GM20431 (cell line): Measurements from ENCODE around the gene SLC66A1.

Source experiments
- in situ Hi-C: fragments of 300-500 bp; cut with MseI, MboI; formaldehyde crosslinking; loops from one replicate; pipeline ENCODE4 v1.15.0; 2020; ENCODE audit warnings: low sequenced_read_pairs; ENCODE audit not compliant: unreplicated experiment

SLC66A1 gene

DNA sequence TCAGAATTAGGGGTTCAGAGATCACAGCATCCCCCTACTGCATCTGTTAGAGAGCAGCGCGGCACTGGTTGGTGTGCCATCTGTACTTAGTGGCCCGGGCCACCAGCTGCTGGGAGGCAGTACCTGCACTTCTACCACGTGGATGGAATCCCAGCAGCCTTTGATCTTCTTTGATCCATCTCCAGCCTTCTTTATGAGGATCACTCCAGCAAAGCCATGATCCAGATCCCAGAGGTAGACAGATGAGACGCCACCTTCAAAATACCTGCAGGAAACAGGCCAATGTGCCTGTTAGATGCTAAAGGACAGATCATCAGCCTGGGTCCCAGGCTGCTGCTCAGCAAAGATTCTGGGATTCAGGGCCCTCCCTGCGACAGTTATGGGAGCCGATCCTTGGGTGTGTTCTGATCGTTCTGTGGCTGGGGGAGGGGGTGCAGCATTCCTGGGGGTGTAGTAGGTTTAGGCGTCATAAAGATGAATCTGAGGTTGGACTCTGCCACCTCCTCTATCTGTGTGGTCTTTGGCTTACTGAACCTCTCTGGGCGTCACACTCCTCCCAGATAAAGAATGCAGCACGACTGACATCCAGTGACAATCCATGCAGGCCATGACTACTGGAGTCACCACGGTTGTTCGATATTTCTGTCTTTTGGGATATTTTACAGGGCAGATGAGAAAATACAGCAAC, 45.3 kb downstream of the SLC66A1 start:
- in situ Hi-C loops: no loop called here

DNA sequence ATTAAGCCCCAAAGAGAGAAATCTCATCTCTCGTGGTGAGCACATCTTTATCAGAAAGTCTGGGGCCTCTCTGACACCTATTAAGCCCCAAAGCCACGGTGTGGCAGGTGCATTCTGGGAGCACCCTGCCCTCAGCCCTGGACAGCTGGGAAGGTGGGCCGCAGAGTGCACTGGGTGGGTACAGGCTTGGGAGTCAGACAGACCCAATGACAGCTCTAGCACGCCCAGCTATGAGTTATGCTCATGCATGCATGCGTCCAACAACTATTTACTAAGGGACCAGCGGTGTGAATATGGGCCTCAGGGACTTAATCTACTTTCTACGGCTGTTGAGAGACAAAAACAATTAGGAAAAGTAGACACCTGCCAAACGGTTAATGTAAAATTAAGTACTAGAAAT, 46.6 kb downstream of the SLC66A1 start:
- in situ Hi-C loops: no loop called here

- in situ Hi-C loops: no loop called here
These were observed 47.2 kb downstream of the SLC66A1 start for GRCh38 chr1:19359357-19359756.

- in situ Hi-C loops: no loop called here
These were observed 47.9 kb downstream of the SLC66A1 start for GRCh38 chr1:19360016-19360415.

DNA sequence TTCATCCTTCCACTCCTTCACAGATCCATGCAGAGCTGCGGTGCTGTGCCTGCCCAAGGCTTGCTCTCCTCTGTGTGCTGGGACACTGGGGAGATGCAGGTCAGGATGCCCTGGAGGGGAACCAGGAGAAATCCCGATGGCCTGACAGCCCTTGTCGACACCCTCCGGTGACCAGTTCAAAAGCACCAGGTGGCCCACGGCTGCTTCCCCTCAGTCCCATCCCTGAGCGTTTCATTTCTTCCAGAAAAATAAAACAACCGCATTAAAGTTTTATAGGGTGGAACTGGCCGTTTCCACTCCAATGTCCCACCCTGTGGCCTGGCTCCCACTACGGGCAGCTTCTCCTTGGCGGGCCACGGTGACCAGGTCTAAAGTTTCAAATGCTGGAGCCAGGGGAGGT, 48.3 kb downstream of the SLC66A1 start:
- in situ Hi-C loops: no loop called here

DNA sequence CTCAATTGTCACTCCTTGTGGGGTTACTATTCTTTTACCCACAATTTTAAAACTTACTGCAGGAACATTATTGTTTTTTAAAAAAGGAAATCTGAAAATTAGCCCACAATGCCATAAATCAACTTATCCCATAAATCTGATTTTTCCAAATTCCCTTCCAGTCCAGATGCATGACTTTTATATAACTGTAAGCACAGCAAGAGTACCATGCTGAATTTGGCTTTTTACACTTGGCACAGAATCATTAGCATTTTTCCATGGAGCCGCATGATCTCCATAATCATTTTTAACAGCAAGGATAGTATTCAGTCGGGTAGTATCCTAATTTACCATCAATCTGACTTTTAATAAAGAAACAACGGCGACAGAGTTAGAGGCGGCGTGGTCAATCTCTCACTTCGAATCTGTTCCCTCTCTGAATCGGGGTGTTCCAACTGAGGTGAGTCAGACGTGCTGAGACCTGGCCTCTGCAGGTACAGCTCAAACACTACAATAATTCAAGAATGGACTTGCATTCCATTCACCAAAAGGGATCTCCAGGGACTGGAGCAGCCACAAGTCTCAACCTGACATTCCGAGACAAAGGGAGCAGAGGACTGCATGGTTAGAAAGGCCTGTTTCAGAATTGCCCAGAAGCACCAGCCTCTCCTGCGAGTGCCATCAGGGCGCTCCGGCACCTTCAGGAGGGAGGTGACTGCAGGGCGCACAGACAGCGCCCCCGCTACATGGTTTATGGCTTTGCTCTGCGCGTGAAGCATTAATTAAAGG, 48.9 kb downstream of the SLC66A1 start:
- in situ Hi-C loops: no loop called here

DNA sequence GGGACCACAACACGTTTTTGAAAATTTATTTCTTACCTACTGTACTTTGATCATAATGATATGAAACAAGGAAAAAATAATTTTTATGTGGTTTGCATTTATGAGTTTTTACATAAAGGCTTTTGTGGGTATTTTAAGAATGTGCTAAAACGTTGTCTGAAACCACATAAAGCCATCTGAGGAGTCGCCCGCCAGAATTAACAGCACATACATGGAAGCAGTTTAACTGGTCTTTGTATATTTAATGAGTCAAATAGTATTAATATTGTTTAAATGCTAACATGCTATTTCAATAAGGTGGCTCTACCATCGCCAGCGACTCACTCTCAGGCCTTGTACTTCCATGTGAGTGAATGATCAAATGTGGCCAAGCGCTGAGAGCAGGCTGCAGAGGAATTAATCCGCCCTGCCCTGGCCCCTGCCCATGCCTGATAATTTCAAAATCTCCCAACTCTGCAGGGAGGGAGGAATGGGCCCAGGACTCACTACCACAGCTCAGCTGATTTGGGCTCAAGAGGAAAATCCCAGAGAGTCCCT, 49.6 kb downstream of the SLC66A1 start:
- in situ Hi-C loops: no loop called here

GRCh38 chr1:19363536-19364152, 51.5 kb downstream of the SLC66A1 start:
- in situ Hi-C loops: no loop called here

GRCh38 chr1:19365721-19366120, 53.6 kb downstream of the SLC66A1 start:
- in situ Hi-C loops: no loop called here

- in situ Hi-C loops: no loop called here
These were observed 54.7 kb downstream of the SLC66A1 start for GRCh38 chr1:19366599-19367536.

DNA sequence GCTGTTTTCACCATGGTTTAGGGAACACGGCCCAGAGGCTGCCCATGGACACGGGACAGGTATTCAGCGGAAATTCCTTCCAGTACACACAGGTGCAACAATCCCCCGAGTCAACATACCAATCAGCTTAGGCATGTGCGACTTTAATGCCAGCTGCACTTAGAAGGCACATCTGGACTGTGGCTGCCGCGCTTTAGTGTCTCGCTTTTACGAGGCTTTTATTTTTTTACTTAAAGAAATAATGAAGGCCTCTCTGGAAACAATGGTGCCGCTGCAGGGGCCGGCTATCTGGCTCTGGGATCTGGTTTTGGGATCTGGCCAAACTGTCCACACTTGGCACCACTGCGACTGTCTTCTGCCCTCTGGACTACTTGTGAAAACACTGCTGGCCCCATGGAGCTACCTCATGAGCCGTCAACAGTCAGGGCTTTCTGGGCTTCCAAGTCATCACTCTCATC, 55.5 kb downstream of the SLC66A1 start:
- in situ Hi-C loops: no loop called here

- in situ Hi-C loops: no loop called here
These were observed 55.9 kb downstream of the SLC66A1 start for GRCh38 chr1:19368050-19368449.

- in situ Hi-C loops: no loop called here
These were observed 56.8 kb downstream of the SLC66A1 start for GRCh38 chr1:19368964-19369363.

DNA sequence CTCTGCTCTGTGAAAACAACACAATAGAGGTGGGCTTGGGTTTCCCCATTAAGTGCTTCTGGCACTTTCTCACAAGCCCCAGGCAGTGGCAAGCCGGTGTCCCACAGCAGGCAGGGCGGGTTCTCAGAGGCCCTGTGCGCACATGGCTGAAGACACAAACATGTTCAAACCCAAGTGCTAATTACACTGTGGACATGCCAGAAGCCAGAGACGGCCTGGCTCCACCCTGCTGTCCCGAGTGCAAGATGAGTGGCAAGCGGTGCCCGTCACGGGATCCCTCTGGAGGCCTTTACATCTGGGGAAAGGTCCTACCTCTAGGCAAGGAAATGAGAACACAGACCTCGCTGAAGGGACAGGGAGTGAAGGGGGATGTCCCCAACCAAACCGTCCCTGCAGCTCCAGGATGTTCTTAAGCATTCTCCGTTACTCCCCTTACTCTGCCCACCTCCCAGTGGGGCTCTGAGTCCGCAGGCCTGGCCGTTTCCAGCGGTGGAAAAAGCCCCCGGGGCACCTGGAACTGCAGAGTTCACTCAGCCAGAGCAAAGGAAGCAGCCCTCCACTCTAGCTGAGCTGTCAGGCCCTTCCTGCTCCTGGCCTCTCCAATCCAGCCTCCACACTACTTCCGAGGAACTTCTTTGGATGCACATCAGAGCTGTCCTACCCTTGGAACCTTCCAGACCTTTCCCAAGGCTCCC, 57.4 kb downstream of the SLC66A1 start:
- in situ Hi-C loops: no loop called here

DNA sequence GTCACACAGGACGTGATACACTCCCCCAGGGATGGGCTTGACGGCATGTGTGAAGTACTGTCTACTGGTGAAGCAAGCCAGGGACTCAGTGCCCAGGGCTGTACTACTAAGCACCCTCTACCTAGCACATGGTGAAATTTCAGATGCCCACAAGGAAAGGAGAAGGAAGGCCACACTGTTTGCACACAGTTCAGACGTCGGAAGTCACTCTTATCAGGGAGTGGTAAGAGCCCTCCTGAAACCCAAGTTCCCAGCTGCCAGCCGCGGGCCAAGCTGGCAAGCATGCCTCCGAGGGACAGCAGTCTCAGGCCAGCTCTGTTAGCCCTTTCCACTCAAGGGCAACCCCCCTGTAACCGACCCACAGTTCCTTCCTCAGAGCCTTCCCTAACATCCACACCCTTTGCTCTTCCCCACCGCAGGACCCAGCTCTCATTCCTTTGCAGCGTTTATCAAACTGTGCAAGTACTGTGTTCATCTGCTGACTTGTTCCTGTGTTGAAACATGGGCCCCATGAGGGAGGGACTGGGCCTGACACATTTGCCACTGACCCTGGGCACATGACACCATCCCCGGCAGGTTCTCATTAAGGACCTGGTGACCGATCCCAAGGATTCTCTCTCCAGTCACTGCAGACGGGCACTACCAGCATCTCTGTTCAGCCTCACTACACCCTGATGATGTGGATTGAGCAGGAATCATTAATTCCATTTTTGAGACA, 58.5 kb downstream of the SLC66A1 start:
- in situ Hi-C loops: no loop called here

DNA sequence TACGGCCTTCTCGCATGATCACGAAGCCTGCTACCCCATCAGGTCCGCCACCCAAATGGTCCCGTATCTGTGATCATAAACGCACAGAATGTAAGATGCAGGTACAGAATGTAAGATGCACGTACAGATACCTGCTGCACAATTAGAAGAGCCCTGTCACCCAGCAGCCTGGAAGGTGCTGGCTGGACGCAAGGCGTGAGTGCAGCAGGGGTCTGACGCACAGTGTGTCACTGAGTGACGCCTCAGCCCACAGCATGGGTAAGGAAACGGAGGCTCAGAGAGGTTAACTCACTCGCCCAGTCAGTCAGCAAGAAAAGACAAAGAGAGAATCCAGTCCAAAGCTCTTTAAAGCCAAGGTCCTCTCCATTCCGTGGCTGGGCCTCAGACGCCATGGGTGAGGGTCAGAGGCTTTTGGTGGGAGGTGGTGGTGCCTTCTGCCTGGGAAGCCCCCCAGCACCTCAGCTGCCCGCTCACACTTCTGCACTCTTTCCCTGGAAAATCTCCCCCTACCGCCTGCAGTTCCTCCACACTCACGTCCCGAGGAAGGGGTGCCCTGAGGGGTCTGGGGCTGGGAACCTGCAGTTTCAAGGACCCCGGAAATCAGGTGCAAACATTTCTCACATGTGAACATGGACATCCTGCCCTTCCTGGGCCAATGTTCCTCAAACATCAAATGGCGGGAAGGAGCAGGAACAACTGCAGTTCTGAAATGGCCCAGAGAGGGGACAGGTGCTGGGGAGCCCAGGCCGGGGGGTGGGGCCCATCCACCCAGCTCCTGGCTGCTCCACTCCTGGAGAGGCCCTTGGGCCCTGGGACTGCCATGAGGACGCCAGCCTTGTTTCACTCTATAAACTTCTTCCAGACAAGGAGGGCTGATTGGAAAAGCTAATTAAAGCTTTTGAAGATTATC, 59.4 kb downstream of the SLC66A1 start:
- in situ Hi-C loops: no loop called here

- in situ Hi-C loops: no loop called here
These were observed 60.0 kb downstream of the SLC66A1 start for GRCh38 chr1:19372136-19372514.

GRCh38 chr1:19372602-19373001, 60.5 kb downstream of the SLC66A1 start:
- in situ Hi-C loops: no loop called here
